ENCODE data around the gene CCDC158. TPM values are rescaled to one million over a fixed set of nuclear protein-coding genes. Genes with fewer than 3 reads are reported as not detected.

The CCDC158 gene
- total and polyA plus RNA-seq, 2 donors (not counting 3 experiments of a cell fraction or from before 2014, with no cell fraction given), result not detected

DNA sequence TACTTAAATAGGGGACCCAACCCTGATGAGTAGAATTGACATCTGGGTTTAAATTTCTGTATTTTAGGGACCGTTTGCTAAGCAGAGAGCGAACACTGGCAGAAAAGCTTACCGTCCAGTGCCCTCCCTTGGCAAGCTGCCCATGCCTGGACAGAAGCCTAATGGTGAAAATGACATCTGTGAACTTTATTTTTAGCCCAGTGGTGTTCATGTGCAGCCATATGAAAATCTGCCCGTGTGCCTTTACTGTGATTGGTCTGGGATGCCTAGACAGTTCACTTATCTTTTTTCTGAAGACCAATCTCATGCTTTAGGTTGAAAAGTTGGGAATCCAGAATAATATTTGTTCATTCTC is 113.3 kb downstream of the CCDC158 start:
- POLR2A ChIA-PET, result no interaction called here
- no peak for DNase-seq (ENCODE audit: low read depth, low spot score)
- no peak overlapping the region for H3K4me2 ChIP-seq (ENCODE audit: insufficient read depth, low read length)
- intact Hi-C loops (cut with micrococcal nuclease), result loop anchor here (1.0 to 2.0 kb wide), 2 partner anchors 67 to 127 kb away; no protein-coding TSS in a partner anchor
- H2AFZ ChIP-seq (ENCODE audit: low read depth, low read length), result no peak overlapping the region
- CTCF ChIA-PET, result interaction anchor here (1.0 to 4.6 kb wide), 6 partner anchors 19 to 129 kb away, joined by 3 to 34 read pairs (median 4); no protein-coding TSS in a partner anchor
- no peaks in the 10 kb centered on the region for H3K79me2 ChIP-seq (ENCODE audit: control insufficient read depth, insufficient read depth, low read length)
- H3K36me3 ChIP-seq (ENCODE audit: control insufficient read depth in 2 of 2, extremely low read depth in 1 of 2, insufficient read depth in 2 of 2, low read length in 2 of 2), result no peaks in the 10 kb centered on the region
- FAIRE-seq, result no peak
- H3K4me1 ChIP-seq (ENCODE audit: control insufficient read depth, extremely low read depth, insufficient read depth, low read length), result peaks cover 6% of the 10 kb centered on the region
- no peaks in the 10 kb centered on the region for H3K9me3 ChIP-seq (replicated peaks; ENCODE audit: control insufficient read depth, insufficient read depth, low read length)
- BruUV-seq (replicated peaks), result no TSS peak
- H3K9ac ChIP-seq (replicated peaks; ENCODE audit: extremely low read depth, insufficient read depth, low read length), result no peak overlapping the region
- H3K4me3 ChIP-seq (replicated peaks in 1 of 3; ENCODE audit: insufficient read depth in 1 of 3, low read depth in 1 of 3, low read length in 3 of 3), result no peak overlapping the region
- H4K20me1 ChIP-seq (replicated peaks; ENCODE audit: control insufficient read depth, extremely low read depth, insufficient read depth, low read length), result no peaks in the 10 kb centered on the region
- H3K9me1 ChIP-seq (replicated peaks; ENCODE audit: control insufficient read depth, extremely low read depth, insufficient read depth, low read length), result no peaks in the 10 kb centered on the region
- TF ChIP-seq EZH2 (IDR thresholded peaks at IDR 0.05; ENCODE audit: borderline replicate concordance, low read depth, low read length, severe bottlenecking) (no peak), POLR2AphosphoS5 (IDR thresholded peaks at IDR 0.05; ENCODE audit: insufficient read depth, low read depth, low read length) (no peak), JUN (IDR thresholded peaks at IDR 0.05; ENCODE audit: borderline replicate concordance, insufficient read depth, insufficient read length, low read depth) (no peak), MYC (IDR thresholded peaks at IDR 0.05; ENCODE audit: low read depth, low read length) (no peak), GATA2 (IDR thresholded peaks at IDR 0.05; ENCODE audit: insufficient read depth, insufficient read length, low read depth, low read length) (no peak), POLR2A (IDR thresholded peaks at IDR 0.05; ENCODE audit: low read depth, low read length) (no peak), FOS (IDR thresholded peaks at IDR 0.05; ENCODE audit: borderline replicate concordance, insufficient read depth, low read length) (no peak)
- TF ChIP-seq, protein P1, sequence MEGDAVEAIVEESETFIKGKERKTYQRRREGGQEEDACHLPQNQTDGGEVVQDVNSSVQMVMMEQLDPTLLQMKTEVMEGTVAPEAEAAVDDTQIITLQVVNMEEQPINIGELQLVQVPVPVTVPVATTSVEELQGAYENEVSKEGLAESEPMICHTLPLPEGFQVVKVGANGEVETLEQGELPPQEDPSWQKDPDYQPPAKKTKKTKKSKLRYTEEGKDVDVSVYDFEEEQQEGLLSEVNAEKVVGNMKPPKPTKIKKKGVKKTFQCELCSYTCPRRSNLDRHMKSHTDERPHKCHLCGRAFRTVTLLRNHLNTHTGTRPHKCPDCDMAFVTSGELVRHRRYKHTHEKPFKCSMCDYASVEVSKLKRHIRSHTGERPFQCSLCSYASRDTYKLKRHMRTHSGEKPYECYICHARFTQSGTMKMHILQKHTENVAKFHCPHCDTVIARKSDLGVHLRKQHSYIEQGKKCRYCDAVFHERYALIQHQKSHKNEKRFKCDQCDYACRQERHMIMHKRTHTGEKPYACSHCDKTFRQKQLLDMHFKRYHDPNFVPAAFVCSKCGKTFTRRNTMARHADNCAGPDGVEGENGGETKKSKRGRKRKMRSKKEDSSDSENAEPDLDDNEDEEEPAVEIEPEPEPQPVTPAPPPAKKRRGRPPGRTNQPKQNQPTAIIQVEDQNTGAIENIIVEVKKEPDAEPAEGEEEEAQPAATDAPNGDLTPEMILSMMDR (IDR thresholded peaks at IDR 0.05; ENCODE audit: extremely low read depth in 1 of 2, insufficient read depth in 1 of 2, low read depth in 1 of 2, low read length in 2 of 2), result no peak
- TF ChIP-seq, protein P2, sequence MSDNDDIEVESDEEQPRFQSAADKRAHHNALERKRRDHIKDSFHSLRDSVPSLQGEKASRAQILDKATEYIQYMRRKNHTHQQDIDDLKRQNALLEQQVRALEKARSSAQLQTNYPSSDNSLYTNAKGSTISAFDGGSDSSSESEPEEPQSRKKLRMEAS (IDR thresholded peaks at IDR 0.05; ENCODE audit: insufficient read depth, insufficient read length), result no peak
- no peaks in the 10 kb centered on the region for H3K27me3 ChIP-seq (ENCODE audit: control insufficient read depth in 2 of 2, insufficient read depth in 2 of 2, low read length in 2 of 2)
- no peak overlapping the region for H3K27ac ChIP-seq (ENCODE audit: insufficient read depth, low read depth, low read length)
- dilution Hi-C loops (cut with MboI; ENCODE audit: extremely low pct_ligation_motif_present, low sequenced_read_pairs), result no loop called here

Data from endothelial cell of umbilical vein (primary cell).